SK-N-SH treated with all-trans-retinoic acid at 6 μM for 48 hours (cell line): Measurements from ENCODE around the gene ETV6.

Source experiments
- ATAC-seq: fragments of 200-7000 bp; cut with Tn5 transposase; 3 replicates; pipeline ENCODE4 v1.9.1; 2020; ENCODE audit warnings: mild to moderate bottlenecking, moderate library complexity
- ARNTL ChIP-seq: fragments of 450-650 bp; formaldehyde crosslinking; IDR thresholded peaks from 2 replicates; pipeline ENCODE4 v1.5.0; 2020; ENCODE audit warnings: low read depth, mild to moderate bottlenecking, moderate library complexity, borderline replicate concordance
- BACH2 ChIP-seq: fragments of 250-450 bp; sonication (Bioruptor Pico); IDR thresholded peaks from 2 replicates; pipeline ENCODE4 v1.9.0; 2021; ENCODE audit warnings: mild to moderate bottlenecking, borderline replicate concordance
- CSDC2 ChIP-seq: fragments of 250-450 bp; sonication (Bioruptor Pico); IDR thresholded peaks from 2 replicates; pipeline ENCODE4 v1.5.0; 2020; ENCODE audit warnings: mild to moderate bottlenecking, moderate library complexity
- ESRRG ChIP-seq: fragments of 250-450 bp; sonication (Bioruptor Pico); IDR thresholded peaks from 2 replicates; pipeline ENCODE4 v1.6.1; 2021; ENCODE audit warnings: mild to moderate bottlenecking
- GLIS3 ChIP-seq: fragments of 250-450 bp; sonication (Bioruptor Pico); IDR thresholded peaks from 2 replicates; pipeline ENCODE4 v1.5.0; 2020; ENCODE audit warnings: mild to moderate bottlenecking, moderate library complexity
- ISL1 ChIP-seq: fragments of 250-450 bp; sonication (Bioruptor Pico); IDR thresholded peaks from 2 replicates; pipeline ENCODE4 v2.1.2; 2022; ENCODE audit warnings: mild to moderate bottlenecking, moderate library complexity
- OSR1 ChIP-seq: fragments of 250-450 bp; sonication (Bioruptor Pico); IDR thresholded peaks from 2 replicates; pipeline ENCODE4 v1.8.0; 2022; ENCODE audit warnings: moderate library complexity, mild to moderate bottlenecking, inconsistent platforms
- PPARA ChIP-seq: fragments of 250-450 bp; sonication (Bioruptor Pico); IDR thresholded peaks from 2 replicates; pipeline ENCODE4 v1.5.0; 2020; ENCODE audit warnings: mild to moderate bottlenecking, borderline replicate concordance
- RARB ChIP-seq: fragments of 250-450 bp; sonication (Bioruptor Pico); IDR thresholded peaks from 2 replicates; pipeline ENCODE4 v1.8.0; 2021; ENCODE audit warnings: mild to moderate bottlenecking, moderate library complexity
- SNAI2 ChIP-seq: fragments of 250-450 bp; sonication (Bioruptor Pico); IDR thresholded peaks from 2 replicates; pipeline ENCODE4 v1.5.0; 2020; ENCODE audit warnings: mild to moderate bottlenecking, moderate library complexity
- TCF4 ChIP-seq: fragments of 250-450 bp; sonication (Bioruptor Pico); IDR thresholded peaks from 2 replicates; pipeline ENCODE4 v1.8.0; 2021; ENCODE audit warnings: mild to moderate bottlenecking, moderate library complexity, borderline replicate concordance
- TOX ChIP-seq: fragments of 250-450 bp; sonication (Bioruptor Pico); IDR thresholded peaks from 2 replicates; pipeline ENCODE4 v1.8.0; 2021; ENCODE audit warnings: mild to moderate bottlenecking, moderate library complexity, borderline replicate concordance
- ZC3H10 ChIP-seq: fragments of 250-450 bp; sonication (Bioruptor Pico); IDR thresholded peaks from 2 replicates; pipeline ENCODE4 v1.5.1; 2021; ENCODE audit warnings: mild to moderate bottlenecking, moderate library complexity
- ZFP3 ChIP-seq: fragments of 250-450 bp; sonication (Bioruptor Pico); IDR thresholded peaks from 2 replicates; pipeline ENCODE4 v1.5.0; 2020; ENCODE audit warnings: mild to moderate bottlenecking, moderate library complexity
- ZFP30 ChIP-seq: fragments of 450-650 bp; formaldehyde crosslinking; IDR thresholded peaks from 2 replicates; pipeline ENCODE4 v1.5.0; 2022; ENCODE audit warnings: mild to moderate bottlenecking, moderate library complexity
- ZNF565 ChIP-seq: fragments of 450-650 bp; formaldehyde crosslinking; conservative IDR thresholded peaks from 2 replicates; pipeline ENCODE4 v1.5.0; 2020; ENCODE audit warnings: low read depth, mild to moderate bottlenecking, moderate library complexity
- ZNF70 ChIP-seq: fragments of 450-650 bp; formaldehyde crosslinking; IDR thresholded peaks from 2 replicates; pipeline ENCODE4 v1.5.0; 2020; ENCODE audit warnings: mild to moderate bottlenecking, moderate library complexity
- ZNF8 ChIP-seq: fragments of 450-650 bp; formaldehyde crosslinking; IDR thresholded peaks from 2 replicates; pipeline ENCODE4 v1.5.0; 2020; ENCODE audit warnings: mild to moderate bottlenecking, moderate library complexity
- TF ChIP-seq, protein P1 (sequence below): fragments of 250-450 bp; sonication (Bioruptor Pico); IDR thresholded peaks from 2 replicates; pipeline ENCODE4 v1.5.0; 2020; ENCODE audit warnings: mild to moderate bottlenecking, moderate library complexity
- TF ChIP-seq, protein P2 (sequence below): fragments of 250-450 bp; sonication (Bioruptor Pico); IDR thresholded peaks from 2 replicates; pipeline ENCODE4 v1.8.0; 2020; ENCODE audit warnings: mild to moderate bottlenecking, moderate library complexity, borderline replicate concordance
- TF ChIP-seq, protein P3 (sequence below): fragments of 250-450 bp; sonication (Bioruptor Pico); IDR thresholded peaks from 2 replicates; pipeline ENCODE4 v1.5.1; 2021; ENCODE audit warnings: mild to moderate bottlenecking, moderate library complexity
- TF ChIP-seq, protein P4 (sequence below): fragments of 250-450 bp; sonication (Bioruptor Pico); IDR thresholded peaks from 2 replicates; pipeline ENCODE4 v1.8.0; 2021; ENCODE audit warnings: low read depth, mild to moderate bottlenecking, moderate library complexity, borderline replicate concordance
- TF ChIP-seq, protein P5 (sequence below): fragments of 250-450 bp; sonication (Bioruptor Pico); IDR thresholded peaks from 2 replicates; pipeline ENCODE4 v1.5.1; 2020; ENCODE audit warnings: low read depth, mild to moderate bottlenecking, moderate library complexity

ETV6 gene

DNA sequence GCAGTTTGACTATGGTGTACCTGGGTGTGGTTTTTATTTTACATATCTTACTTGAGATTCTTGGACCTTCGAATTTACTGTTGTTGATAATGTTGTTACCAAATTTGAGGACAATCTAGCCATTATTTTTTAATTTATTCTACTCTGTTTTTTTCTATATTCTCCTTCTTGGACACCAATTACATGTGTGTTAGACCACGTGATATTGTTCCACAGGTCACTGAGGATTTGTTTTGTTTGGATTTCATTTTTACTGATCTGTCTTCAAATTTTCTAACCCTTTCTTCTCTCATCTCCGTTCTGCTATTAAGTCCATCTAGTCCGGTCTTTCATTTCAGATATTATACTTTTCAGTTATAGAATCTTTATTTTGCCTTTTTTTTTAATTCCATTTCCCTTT is 216.3 kb downstream of the ETV6 start:
- no peak for TF ChIP-seq TCF4
- TF ChIP-seq PPARA (CRISPR knock-in tag) = no peak
- TF ChIP-seq ZNF565 (CRISPR knock-in tag) = no peak
- no peak for ATAC-seq

DNA sequence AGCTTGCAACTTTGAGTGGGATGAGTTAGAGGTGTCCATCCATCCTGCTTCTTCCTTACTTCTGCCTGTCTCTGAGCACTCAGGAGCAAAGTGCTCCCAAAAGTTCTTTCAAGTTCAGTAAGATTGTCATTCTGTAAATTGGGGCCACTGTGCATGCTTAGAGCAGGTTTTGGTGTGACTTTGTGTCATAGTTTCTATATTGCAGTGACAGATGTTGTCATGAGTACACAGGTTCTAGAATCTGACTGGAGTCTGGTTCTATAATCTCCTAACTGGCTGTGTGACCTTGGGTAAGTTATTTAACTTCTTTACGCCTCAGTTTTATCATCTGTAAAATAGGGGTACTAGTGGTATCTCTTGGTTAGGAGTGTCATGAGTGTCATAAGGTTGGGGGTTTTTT is 218.6 kb downstream of the ETV6 start:
- TF ChIP-seq SNAI2 (no peak), ZNF70 (CRISPR knock-in tag) (no peak), ARNTL (CRISPR knock-in tag) (no peak), ZFP3 (CRISPR knock-in tag) (no peak), ISL1 (no peak), ZC3H10 (CRISPR knock-in tag) (no peak), ZNF565 (CRISPR knock-in tag) (no peak), BACH2 (CRISPR knock-in tag) (no peak), TOX (CRISPR knock-in tag) (no peak), OSR1 (CRISPR knock-in tag) (no peak)
- TF ChIP-seq, protein P1, sequence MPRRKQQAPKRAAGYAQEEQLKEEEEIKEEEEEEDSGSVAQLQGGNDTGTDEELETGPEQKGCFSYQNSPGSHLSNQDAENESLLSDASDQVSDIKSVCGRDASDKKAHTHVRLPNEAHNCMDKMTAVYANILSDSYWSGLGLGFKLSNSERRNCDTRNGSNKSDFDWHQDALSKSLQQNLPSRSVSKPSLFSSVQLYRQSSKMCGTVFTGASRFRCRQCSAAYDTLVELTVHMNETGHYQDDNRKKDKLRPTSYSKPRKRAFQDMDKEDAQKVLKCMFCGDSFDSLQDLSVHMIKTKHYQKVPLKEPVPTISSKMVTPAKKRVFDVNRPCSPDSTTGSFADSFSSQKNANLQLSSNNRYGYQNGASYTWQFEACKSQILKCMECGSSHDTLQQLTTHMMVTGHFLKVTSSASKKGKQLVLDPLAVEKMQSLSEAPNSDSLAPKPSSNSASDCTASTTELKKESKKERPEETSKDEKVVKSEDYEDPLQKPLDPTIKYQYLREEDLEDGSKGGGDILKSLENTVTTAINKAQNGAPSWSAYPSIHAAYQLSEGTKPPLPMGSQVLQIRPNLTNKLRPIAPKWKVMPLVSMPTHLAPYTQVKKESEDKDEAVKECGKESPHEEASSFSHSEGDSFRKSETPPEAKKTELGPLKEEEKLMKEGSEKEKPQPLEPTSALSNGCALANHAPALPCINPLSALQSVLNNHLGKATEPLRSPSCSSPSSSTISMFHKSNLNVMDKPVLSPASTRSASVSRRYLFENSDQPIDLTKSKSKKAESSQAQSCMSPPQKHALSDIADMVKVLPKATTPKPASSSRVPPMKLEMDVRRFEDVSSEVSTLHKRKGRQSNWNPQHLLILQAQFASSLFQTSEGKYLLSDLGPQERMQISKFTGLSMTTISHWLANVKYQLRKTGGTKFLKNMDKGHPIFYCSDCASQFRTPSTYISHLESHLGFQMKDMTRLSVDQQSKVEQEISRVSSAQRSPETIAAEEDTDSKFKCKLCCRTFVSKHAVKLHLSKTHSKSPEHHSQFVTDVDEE = no peak
- no peak for ATAC-seq

DNA sequence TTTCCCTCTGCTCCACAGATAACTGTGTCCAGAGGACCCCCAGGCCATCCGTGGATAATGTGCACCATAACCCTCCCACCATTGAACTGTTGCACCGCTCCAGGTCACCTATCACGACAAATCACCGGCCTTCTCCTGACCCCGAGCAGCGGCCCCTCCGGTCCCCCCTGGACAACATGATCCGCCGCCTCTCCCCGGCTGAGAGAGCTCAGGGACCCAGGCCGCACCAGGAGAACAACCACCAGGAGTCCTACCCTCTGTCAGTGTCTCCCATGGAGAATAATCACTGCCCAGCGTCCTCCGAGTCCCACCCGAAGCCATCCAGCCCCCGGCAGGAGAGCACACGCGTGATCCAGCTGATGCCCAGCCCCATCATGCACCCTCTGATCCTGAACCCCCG is 219.9 kb downstream of the ETV6 start:
- ATAC-seq = no peak
- no peak for TF ChIP-seq RARB (CRISPR knock-in tag)
- TF ChIP-seq, protein P2, sequence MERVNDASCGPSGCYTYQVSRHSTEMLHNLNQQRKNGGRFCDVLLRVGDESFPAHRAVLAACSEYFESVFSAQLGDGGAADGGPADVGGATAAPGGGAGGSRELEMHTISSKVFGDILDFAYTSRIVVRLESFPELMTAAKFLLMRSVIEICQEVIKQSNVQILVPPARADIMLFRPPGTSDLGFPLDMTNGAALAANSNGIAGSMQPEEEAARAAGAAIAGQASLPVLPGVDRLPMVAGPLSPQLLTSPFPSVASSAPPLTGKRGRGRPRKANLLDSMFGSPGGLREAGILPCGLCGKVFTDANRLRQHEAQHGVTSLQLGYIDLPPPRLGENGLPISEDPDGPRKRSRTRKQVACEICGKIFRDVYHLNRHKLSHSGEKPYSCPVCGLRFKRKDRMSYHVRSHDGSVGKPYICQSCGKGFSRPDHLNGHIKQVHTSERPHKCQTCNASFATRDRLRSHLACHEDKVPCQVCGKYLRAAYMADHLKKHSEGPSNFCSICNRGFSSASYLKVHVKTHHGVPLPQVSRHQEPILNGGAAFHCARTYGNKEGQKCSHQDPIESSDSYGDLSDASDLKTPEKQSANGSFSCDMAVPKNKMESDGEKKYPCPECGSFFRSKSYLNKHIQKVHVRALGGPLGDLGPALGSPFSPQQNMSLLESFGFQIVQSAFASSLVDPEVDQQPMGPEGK (CRISPR knock-in tag) = no peak
- TF ChIP-seq BACH2 (CRISPR knock-in tag) = no peak
- TF ChIP-seq ZNF8 (CRISPR knock-in tag) = no peak
- TF ChIP-seq ZFP30 (CRISPR knock-in tag) = no peak
- no peak for TF ChIP-seq ZNF70 (CRISPR knock-in tag)
- TF ChIP-seq ARNTL (CRISPR knock-in tag) = no peak
- no peak for TF ChIP-seq ESRRG (CRISPR knock-in tag)
- TF ChIP-seq, protein P1 = no peak
- TF ChIP-seq CSDC2 (CRISPR knock-in tag) = no peak
- TF ChIP-seq, protein P3, sequence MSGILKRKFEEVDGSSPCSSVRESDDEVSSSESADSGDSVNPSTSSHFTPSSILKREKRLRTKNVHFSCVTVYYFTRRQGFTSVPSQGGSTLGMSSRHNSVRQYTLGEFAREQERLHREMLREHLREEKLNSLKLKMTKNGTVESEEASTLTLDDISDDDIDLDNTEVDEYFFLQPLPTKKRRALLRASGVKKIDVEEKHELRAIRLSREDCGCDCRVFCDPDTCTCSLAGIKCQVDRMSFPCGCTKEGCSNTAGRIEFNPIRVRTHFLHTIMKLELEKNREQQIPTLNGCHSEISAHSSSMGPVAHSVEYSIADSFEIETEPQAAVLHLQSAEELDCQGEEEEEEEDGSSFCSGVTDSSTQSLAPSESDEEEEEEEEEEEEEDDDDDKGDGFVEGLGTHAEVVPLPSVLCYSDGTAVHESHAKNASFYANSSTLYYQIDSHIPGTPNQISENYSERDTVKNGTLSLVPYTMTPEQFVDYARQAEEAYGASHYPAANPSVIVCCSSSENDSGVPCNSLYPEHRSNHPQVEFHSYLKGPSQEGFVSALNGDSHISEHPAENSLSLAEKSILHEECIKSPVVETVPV (CRISPR knock-in tag) = no peak
- no peak for TF ChIP-seq TCF4
- TF ChIP-seq PPARA (CRISPR knock-in tag) = no peak
- TF ChIP-seq, protein P4, sequence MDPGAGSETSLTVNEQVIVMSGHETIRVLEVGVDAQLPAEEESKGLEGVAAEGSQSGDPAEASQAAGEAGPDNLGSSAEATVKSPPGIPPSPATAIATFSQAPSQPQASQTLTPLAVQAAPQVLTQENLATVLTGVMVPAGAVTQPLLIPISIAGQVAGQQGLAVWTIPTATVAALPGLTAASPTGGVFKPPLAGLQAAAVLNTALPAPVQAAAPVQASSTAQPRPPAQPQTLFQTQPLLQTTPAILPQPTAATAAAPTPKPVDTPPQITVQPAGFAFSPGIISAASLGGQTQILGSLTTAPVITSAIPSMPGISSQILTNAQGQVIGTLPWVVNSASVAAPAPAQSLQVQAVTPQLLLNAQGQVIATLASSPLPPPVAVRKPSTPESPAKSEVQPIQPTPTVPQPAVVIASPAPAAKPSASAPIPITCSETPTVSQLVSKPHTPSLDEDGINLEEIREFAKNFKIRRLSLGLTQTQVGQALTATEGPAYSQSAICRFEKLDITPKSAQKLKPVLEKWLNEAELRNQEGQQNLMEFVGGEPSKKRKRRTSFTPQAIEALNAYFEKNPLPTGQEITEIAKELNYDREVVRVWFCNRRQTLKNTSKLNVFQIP (CRISPR knock-in tag) = no peak
- TF ChIP-seq ZNF565 (CRISPR knock-in tag) = no peak
- TF ChIP-seq, protein P5, sequence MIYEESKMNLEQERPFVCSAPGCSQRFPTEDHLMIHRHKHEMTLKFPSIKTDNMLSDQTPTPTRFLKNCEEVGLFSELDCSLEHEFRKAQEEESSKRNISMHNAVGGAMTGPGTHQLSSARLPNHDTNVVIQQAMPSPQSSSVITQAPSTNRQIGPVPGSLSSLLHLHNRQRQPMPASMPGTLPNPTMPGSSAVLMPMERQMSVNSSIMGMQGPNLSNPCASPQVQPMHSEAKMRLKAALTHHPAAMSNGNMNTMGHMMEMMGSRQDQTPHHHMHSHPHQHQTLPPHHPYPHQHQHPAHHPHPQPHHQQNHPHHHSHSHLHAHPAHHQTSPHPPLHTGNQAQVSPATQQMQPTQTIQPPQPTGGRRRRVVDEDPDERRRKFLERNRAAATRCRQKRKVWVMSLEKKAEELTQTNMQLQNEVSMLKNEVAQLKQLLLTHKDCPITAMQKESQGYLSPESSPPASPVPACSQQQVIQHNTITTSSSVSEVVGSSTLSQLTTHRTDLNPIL (CRISPR knock-in tag) = no peak
- TF ChIP-seq ZC3H10 (CRISPR knock-in tag) = no peak
- TF ChIP-seq GLIS3 (CRISPR knock-in tag) = no peak
- no peak for TF ChIP-seq ISL1
- TF ChIP-seq OSR1 (CRISPR knock-in tag) = no peak
